HL-60 (cell line): ENCODE data around the gene GUCY1A2.

Experiments
- DNase-seq, 2 experiments: peaks; one replicate each; pipeline ENCODE4 v3.0.0-alpha.2; 2010 to 2020; ENCODE audit warnings: low read depth in 1 of 2, low spot score in 1 of 2
- H3K27ac ChIP-seq: fragments of 250-450 bp; sonication (Bioruptor Pico); replicated peaks from 2 replicates; pipeline ENCODE4 v1.5.1; 2020; ENCODE audit warnings: mild to moderate bottlenecking, moderate library complexity
- H3K27me3 ChIP-seq: fragments of 250-450 bp; sonication (Bioruptor Pico); 2 replicates; pipeline ENCODE4 v1.5.1; 2021; ENCODE audit warnings: mild to moderate bottlenecking, moderate library complexity; ENCODE audit not compliant: insufficient read depth, poor library complexity, severe bottlenecking
- H3K4me3 ChIP-seq: replicated peaks from 2 replicates; pipeline ENCODE4 v1.5.1; 2011; ENCODE audit warnings: mild to moderate bottlenecking, control low read depth, low read length; ENCODE audit not compliant: insufficient read depth
- CTCF ChIP-seq: IDR thresholded peaks from one replicate; pipeline ENCODE4 v1.5.1; 2011; ENCODE audit warnings: low read length, control low read depth, inconsistent platforms; ENCODE audit not compliant: insufficient read depth
- GABPA ChIP-seq: IDR thresholded peaks from 2 replicates; pipeline ENCODE4 v1.6.1; 2012; ENCODE audit warnings: low read depth
- POLR2AphosphoS5 ChIP-seq: IDR thresholded peaks from 2 replicates; pipeline ENCODE4 v1.6.1; 2012; ENCODE audit warnings: low read depth
- REST ChIP-seq: IDR thresholded peaks from 2 replicates; pipeline ENCODE4 v1.6.1; 2012; ENCODE audit warnings: low read depth; ENCODE audit not compliant: insufficient replicate concordance
- SPI1 ChIP-seq: IDR thresholded peaks from 2 replicates; pipeline ENCODE4 v1.6.1; 2012; ENCODE audit warnings: low read depth, mild to moderate bottlenecking, borderline replicate concordance

GUCY1A2 gene

DNA sequence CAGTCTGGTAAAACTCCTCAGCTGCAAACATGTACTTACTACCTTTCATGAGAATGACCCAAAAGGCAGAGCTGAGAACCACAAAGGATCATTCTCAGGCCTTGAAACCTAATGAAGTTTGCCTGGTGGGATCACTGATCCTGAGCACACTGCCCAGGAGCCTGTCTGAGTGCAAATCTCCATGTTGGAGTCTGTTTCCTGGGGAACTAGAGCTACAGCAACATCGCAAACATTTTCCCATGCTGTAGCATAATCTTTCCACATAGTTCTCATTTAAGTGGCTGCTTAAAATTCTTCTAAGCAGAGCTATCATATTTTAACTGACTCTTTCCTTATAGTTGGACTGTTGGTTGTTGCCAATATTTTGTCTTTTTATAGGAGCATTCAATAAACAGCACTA, 58.5 kb downstream of the GUCY1A2 start:
- H3K4me3 ChIP-seq = no peak overlapping the region
- peaks cover 2% of the 10 kb centered on the region for H3K27me3 ChIP-seq
- DNase-seq = no peak
- no peak overlapping the region for H3K27ac ChIP-seq
- no peak for TF ChIP-seq REST
- TF ChIP-seq GABPA = no peak
- TF ChIP-seq POLR2AphosphoS5 = no peak
- no peak for TF ChIP-seq CTCF

DNA sequence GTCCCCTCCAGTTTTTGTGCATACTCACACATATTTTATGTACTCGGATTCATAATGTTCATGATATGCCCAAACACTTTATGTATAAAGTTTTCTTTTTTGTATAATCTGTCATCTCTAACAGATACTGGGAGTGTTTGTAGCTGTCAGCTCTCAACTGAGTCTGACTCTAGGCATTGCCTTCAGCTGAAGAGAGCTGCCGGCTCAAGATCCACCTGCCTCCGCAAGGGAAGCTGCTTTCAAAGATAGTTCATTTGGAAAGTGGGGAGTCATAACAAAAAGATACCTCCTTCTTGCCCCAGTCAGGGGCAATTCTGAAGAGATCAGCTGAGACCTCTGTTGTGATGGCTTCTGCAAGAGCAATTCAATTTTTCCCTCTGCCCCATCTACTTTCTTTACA, 58.9 kb downstream of the GUCY1A2 start:
- no peak for DNase-seq
- Histone ChIP-seq H3K27me3 (peaks cover 2% of the 10 kb centered on the region), H3K4me3 (no peak overlapping the region), H3K27ac (no peak overlapping the region)
- TF ChIP-seq SPI1 = no peak
- TF ChIP-seq GABPA = no peak
- TF ChIP-seq POLR2AphosphoS5 = no peak
- TF ChIP-seq REST = no peak
- no peak for TF ChIP-seq CTCF

- Histone ChIP-seq H3K27me3 (peaks cover 2% of the 10 kb centered on the region), H3K4me3 (no peak overlapping the region), H3K27ac (no peak overlapping the region)
- no peak for TF ChIP-seq SPI1
- no peak for TF ChIP-seq CTCF
- TF ChIP-seq GABPA = no peak
- TF ChIP-seq REST = no peak
- TF ChIP-seq POLR2AphosphoS5 = no peak
- DNase-seq = no peak
Measured at GRCh38 chr11:106958517-106959248, 59.6 kb downstream of the GUCY1A2 start.
